HG02623 (cell line): Measurements from ENCODE around the gene NAV1.
"Not testable (repeated sequence)": the region's sequence is repeated elsewhere in the genome, so short reads cannot be mapped to it uniquely, and the experiment has no call there.

ENCODE experiments used
- ATAC-seq: cut with Tn5 transposase; IDR thresholded peaks from one replicate; pipeline ENCODE4 v1.9.1; 2021; ENCODE audit warnings: moderate library complexity; ENCODE audit not compliant: unreplicated experiment

The NAV1 gene

DNA sequence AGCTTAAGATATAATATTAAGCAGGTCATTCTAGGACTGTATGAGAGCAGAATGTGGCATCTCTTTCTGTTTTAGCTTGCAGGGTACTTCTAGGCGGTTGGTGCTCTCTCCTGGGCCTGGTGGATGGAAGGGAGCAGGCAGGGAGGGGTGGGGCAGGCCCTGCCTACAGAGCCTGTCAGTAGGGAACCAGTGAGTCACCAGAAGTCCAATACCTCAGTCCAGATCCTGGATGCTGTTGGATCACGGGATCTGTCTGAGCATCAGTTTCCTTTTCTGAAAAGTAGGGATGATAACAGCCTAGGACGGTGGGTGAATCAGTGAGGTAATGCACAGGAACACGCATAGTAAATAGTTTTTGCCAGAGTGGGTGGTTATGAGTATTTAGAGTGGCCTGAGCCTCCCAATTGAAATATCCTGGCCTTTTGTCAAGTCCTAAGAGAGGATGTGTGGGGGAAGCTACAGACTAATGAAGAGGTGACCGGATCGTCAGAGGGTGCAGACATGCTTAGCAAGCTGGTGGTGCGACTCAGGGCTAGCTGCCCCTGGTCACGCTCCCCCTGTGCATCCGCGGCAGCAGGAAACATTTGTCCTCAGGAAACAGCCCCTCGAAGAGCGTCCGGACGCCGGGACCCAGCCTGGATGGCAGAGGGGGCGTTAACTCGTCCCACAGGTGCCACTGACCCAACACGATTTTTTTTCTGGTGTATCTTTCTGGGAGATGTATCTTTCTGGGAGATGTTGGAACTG lies 23.9 kb downstream of the NAV1 start:
- no peak for ATAC-seq

DNA sequence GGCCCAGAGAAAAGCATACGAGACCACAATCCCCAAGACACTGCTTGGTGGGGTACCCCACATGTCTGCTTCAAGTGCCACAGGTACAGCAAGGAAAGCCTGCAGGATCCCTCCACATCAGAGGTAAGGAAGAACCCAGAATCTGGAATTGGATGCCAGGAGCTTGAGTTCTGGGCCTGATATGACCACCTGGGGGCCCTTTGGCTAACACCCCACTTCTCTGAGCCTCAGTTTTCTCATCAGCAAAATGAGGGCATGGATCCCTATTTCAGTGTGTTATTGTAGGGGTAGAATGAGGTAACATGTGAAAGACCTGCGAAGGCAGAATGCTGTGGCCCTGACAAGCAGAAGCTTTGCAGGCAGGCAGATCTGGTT lies 24.5 kb downstream of the NAV1 start:
- ATAC-seq, result no peak

DNA sequence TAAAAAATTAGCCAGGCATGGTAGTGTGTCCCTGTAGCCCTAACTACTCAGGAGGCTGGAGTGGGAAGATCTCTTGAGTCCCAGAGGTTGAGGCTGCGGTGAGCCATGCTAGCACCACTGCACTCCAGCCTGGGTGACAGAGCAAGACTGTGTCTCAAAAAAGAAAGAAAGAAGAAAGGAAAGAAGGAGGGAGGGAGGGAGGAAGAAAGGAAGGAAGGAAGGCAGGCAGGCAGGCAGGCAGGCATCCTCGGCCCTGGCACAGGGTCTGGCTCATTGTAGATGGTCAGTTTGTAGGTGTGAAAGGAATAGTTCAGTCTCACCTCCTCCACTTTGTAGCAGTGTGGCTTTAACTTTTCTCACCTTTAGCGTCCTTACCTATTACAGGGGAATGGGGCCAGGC lies 25.0 kb downstream of the NAV1 start:
- ATAC-seq, result no peak

DNA sequence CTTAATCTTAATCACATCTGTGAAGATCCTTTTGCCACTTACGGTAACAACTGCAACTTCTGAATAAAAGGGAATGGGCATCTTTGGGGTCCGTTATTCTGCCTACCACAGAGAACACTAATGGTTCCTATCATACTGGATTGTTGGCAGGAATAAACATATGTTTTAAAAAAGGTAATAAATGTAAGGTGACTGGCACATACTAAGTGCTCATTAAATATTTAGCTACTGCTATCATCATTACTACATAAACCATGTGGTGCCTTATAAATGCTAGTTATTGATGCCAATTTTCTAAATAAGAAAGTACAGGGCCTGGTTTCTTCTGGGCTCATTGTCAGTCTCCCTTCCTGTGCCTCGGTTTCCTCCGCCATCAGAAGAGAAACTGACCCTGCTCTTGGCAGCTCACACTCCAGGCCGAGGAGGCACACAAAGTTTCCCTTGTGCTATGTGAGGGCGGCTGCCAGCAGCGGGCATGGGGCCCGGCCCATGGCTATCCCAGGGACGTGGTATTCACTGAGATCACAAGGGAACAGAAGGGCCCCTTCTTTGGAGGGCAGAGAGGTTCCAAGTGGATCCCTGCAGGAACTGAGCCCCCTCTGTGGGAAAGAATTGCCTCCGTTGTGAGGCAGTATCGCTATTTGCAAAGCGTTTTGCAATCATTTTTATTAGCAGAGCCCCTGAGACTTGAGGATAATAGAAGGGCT lies 26.2 kb downstream of the NAV1 start:
- no peak for ATAC-seq

DNA sequence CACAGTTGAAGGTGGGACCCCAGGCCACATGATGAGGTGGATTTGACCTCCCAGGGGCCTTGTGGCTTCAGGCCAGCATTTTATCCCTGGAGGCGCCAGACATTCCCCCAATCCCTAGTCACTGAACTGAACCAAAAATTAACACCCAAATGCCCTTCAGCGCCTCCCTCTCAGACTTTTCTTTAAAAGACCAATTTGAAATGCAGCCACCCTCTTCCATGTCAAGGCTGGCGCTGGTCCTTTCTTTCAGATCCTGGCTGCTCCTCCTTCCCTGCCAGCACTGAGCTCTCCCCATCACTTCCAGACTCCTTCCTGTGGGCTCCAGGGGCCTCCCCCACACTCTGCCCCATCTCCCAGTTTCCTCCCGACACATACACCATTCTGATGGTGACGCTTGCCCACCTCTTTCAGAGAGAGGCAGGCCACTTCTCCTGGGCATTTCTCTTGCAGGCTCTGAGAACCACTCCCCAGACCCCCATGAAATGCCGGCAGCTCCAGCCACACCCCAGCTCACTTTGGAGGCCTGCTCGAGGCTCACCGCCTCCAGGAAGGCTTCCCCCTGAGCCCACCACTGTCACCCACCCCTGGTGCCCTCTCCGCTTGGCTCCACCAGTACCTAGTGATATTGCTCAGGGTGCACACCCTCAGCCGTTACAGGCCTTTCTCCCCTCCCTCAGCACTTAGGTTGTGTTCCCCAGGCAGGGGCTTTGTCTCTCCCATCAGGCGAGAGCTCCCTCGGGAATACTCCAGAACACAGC lies 27.0 kb downstream of the NAV1 start:
- no peak for ATAC-seq

DNA sequence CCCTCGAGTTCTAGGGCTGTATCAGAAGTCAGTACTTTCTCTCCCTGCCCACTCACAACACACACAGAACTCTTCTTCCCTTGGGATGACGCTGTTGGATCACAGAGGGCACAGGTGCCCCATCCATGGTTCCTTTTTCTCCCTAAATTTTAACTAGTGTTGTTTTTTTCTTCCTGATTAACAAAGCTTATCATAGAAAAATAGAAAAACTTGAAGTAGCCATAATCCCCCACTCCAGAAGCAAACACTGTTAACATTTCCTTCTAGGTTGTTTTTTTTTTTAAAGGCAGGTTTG lies 27.5 kb downstream of the NAV1 start:
- no peak for ATAC-seq

DNA sequence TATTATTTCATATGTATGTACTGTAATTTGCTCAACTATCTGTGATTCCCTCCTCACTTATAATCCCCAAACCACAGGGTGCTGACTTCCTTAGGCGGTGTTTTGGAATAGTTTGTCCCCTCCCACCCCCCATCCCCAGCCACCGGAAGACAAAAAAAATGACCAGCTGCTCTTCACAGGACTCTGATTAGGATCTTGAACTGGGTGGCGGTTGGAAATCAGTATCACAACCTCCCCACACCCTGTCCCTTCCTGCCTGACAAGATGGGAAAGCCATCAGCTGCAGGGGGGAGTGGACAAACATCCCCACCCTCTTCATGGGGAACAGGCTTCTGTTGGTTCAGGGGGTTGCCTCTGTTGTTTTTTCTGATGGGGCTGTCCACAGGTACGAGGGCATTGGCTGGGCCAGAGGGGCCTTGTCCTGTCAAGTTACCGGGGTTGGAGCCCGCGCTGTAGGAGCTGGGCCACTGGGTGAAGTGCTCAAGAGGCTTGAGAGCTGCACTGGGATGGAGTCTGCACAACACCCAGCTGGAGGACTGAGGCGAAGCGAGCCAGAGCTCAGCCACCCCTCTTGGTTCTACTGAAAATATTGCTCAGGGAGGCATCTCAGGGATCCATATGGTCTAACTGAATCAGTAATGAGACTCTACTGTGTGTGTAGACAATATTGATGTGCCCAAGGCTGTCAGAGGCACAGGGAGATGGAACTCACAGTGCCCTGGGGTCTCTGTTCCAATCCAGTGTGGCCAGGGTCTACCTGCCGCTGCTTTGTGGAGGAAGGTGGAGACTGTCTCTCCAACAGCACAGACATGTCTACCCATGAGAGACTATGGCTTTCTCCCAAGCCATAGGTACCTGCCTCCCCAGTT lies 28.2 kb downstream of the NAV1 start:
- ATAC-seq, result no peak

DNA sequence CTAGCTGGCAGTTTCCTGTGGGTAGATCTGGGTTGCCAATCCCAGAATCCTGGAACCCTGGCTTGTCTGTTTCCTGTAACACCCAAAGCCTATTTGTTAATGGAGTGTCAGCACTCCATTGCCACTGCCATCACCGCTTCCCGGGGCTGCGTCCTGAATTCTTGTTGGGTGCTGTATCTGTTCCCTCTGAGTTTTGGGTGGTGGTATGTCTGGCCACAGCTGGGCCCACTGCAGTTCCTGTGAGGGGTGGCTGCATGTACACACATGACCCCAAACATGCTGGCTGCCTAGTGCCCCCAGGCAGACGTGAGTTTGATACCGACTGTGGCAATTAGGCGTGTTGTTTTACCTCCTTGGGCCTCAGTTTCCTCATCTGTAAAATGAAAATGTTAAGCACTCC lies 29.3 kb downstream of the NAV1 start:
- no peak for ATAC-seq

DNA sequence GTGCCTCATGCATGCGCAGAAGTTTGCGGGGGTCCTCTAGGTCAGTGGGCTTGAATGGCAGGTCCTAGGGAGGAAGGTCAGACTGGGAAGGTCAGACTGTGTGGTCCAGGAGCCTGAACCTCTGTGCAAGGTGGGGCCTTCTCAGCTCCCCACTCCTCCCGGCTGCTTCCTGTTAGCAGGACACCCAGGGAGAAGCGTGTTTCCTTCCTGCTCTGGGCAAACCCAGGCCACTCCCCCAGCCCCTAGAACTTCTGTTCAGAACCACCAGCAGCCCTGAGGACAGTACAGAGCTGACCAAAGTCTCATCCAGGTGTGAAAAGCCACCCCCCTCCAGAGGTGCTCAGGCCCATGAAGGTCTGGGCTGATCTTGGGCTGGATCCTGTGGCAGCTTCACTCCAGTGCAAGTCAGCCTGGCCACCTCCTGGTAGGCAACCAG lies 29.9 kb downstream of the NAV1 start:
- ATAC-seq, result no peak

DNA sequence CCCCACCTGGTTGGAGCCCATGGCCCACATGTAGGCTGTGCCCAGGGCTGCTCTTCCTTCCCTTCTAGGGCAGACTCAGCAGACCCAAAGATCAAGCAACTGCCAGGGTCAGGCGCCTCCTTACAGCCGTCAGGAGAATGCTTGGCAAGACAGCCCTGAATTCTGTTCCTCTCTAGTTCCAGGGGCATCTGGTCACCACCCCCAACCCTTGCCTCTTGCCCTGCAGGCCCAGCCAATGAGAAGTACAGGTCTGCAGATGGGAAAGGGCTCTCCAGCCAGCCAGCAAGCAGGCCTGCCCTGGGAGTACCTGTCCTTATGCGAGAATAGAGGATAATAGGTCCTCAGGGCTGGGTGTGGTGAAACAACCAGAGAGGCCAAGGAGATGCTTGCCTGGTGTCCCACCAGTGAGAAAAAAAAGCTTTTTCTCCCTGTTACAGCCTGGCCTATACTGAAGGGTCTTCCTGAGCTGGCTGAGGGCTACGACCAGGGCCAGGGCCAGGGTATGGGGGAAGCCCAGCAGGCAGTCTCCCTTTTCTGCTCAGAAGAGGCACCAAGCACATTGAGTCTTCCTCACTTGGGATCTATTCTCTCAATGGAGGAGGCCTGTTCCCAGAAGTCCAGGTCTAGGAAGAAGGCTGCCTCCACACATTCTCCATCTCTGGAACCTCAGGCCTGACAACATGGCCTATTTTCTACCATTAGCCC lies 31.4 kb downstream of the NAV1 start:
- ATAC-seq, result no peak

DNA sequence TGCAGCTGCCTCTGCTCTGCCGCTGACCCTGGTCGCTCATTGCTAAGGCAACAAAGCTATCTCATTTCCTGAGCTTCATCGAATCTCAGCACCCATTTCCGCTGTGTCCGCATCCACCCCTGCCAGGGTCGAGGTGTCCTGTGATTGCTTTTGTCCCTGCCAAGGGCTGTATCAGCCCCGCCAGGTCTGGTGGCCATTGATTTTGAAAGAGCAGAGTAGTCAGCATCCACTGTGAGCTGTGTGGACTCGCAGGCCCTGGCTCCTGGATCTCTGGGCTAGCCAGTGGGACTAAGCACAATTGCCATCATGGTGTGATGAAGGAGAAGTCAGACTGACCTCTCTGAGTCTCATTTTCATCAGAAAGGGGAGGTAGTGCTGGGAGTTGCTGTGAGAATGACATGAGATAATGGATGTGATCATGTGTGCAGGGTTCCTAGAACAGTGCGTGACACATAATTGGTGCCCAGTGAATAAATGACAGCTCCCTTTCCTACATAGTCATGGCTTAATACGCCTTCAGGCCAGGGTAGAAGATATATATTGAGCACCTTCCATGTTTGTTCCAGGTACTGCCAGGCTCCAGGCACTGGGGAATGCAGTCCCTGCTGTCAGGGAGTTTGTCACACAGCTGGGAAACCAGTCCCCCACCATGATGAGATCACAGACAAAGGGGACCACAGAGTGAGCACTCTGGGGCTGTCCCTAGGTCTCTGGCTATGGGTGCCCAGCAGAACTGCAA lies 32.1 kb downstream of the NAV1 start:
- no peak for ATAC-seq

DNA sequence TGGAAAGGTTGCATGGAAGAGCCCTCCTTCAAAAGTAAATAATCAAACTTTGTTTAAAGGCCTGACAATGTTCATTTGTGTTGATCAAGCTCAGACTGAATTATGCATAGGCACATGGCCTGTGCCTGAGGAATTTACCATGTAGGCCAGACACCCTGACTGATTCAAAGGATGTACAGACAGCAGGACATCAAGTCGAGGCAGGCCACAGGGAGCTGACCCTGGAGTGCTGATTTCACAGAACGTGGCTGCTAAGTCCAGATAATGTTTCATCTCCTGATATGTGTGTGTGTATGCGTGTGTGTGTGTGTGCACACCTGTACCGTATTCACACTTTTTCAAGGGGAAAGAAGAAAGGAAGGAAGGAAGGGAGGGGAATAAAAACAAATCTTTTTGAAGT lies 34.1 kb downstream of the NAV1 start:
- ATAC-seq, result no peak

DNA sequence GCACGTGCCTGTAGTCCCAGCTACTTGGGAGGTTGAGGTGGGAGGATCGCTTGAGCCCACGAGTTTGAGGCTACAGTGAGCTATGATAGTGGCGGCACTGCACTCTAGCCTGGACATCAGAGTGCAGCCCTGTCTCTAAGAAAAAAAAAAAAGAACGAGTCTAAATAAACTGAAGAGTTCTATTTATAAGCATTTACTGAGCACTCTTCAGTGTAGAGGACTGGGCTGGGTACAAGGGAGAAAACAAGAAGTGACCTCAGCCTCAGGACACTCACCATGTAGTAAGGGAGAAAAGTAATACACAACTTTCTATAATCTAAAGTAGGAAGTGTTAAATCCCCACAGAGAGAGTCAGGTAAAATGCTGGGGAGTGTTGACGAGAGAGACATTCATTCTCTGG lies 35.0 kb downstream of the NAV1 start:
- ATAC-seq, result no peak

DNA sequence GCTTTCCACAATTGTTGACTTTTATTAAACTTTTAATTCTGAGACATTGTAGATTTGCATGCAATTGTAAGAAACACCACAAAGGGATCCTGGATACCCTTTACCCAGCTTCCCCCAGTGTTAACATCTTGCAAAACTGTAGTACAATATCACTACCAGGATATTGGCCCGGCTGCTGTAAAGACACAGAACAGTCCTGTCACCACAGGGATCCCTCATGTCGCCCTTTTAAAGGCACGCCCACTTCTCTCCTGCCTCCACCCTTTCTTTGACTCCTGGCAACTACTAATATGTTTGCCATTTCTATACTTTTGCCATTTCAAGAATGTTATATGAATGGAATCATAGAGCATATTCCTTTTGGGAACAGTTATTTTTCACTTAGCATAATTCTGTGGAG lies 37.0 kb downstream of the NAV1 start:
- no peak for ATAC-seq

DNA sequence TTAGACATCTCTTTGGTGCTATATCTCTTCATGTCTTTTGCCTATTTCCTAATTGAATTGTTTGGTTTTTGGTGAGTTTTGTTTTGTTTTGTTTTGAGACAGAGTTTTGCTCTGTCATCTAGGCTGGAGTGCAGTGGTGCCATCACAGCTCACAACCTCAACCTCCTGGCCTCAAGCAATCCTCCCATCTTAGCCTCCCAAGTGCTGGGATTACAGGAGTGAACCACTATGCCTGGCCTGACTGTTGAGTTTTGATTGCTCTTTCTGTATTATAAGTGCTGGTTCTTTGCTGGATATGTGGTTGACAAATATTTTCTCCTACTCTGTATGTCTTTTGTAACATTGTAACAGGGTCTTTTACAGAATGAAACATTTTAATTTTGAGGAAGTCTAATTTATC lies 38.0 kb downstream of the NAV1 start:
- no peak for ATAC-seq

DNA sequence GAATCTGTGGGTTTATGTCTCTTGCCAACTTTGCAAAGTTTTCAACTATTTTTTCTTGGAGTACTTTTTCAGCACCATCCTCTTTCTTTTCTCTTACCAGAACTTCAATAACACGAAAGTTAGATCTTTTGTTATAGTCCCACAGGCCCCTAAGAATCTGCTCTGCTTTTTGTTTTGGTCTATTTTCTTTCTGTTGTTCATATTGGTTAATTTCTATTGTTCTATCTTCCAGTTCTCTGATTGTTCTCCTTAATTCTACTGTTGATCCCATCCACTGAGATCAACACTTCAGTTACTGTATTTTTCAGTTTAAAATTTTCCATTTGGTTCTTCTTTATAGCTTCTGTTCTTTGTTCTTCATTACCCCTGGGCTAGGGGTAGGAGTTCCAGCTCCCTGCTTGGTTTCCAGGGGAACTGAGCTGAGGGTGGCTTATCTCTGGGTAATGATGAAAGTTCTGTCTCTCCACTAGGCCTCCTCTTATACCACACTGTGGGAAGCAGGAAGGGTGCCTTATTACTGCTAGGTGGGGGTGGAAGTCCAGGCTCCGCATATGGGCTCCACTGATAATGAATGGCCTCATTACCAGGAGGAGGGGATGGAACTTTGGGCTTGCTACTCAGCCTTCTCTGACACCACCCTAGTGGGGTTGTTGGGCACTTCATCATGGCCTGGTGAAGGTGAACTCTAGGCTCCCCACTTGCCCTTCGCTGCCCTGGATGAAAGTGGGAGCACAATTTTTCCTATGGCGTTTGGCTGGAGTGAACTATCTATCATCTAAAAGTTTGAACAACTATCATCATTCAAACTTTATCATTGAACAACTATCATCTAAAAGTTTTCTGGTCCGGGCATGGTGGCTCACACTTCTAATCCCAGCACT lies 39.3 kb downstream of the NAV1 start:
- no peak for ATAC-seq

DNA sequence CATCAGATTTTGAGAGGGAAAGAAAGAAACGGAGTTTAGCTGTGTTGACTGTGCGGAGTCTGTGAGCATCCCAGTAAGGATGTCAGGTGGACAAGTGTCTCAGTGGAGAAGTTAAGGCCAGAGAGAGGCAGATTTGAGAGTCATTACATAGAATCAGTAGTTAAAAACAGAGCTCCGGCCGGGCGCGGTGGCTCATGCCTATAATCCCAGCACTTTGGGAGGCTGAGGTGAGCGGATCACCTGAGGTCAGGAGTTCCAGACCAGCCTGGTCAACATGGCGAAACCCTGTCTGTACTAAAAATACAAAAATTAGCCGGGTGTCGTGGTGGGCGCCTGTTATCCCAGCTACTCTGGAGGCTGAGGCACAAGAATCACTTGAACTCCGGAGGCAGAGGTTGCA lies 42.4 kb downstream of the NAV1 start:
- ATAC-seq, result not testable (repeated sequence)

DNA sequence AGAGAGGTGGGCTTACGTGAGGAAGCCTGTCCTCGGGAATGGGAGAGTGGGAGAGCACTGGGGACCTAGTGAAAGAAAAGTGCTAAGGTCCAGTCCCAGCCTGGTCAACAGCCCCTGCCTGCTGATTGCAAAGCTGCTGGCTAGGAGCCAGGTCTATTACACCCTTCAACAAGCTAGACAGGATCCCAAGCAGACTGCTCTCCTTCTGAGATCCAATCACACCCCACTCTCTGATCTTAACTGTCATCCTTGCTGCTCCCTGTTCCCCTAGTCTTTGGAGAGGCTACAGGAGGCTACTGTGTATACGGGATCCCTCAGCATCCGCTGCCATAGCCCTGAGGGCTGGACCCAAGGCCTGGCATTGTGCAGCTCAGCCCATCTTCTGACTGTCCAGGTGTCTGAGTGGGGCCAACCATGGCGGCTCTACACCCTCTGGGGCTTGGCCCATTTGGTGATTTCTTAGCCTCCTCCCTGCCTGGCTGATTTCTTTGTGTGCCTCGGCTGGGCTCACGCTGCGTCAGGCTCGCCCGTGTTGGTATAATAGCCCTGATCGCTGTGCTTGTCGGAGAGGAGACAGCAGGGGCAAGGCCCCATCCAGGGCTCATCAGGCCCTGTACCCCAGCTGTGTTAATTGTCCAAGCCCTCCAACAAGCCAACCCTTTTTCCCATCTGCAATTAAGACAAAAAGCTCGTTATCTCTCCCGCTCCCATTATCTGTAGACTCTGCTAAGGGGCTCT lies 43.9 kb downstream of the NAV1 start:
- no peak for ATAC-seq
